Urinary bladder (tissue), 4 donors: ENCODE measurements around the gene TSEN54. TPM values are rescaled to one million over a fixed set of nuclear protein-coding genes. Genes with fewer than 3 reads are reported as not detected.
"Not testable (repeated sequence)": the region's sequence is repeated elsewhere in the genome, so short reads cannot be mapped to it uniquely, and the experiment has no call there.

Experiments used
- DNase-seq: peaks from one replicate; pipeline ENCODE4 v3.0.0-alpha.2; 2015; ENCODE audit errors: extremely low spot score
- H3K27ac ChIP-seq: one replicate; pipeline ENCODE4 v1.5.1; 2013; ENCODE audit warnings: low read depth, mild to moderate bottlenecking, moderate library complexity
- H3K36me3 ChIP-seq: one replicate; pipeline ENCODE4 v1.6.1; 2013; ENCODE audit warnings: mild to moderate bottlenecking, moderate library complexity; ENCODE audit not compliant: insufficient read depth
- H3K4me1 ChIP-seq: one replicate; pipeline ENCODE4 v1.6.1; 2013; ENCODE audit warnings: mild to moderate bottlenecking, moderate library complexity; ENCODE audit not compliant: insufficient read depth
- H3K4me3 ChIP-seq: one replicate; pipeline ENCODE4 v1.5.1; 2013; ENCODE audit warnings: low read depth, low read length
- WGBS: extraction: QIAGEN DNeasy Blood & Tissue Kit; methylation state at CpG from one replicate; pipeline ENCODE4 v1.1.7; 2013; 5-methylcytosine and 5-hydroxymethylcytosine counted together
- polyA plus RNA-seq: library from polyadenylated mRNA; stranded (reverse); fragments of 200-250 nt; gene quantifications from one replicate; pipeline ENCODE4 v1.2.3, GENCODE V29; 2013
- total RNA-seq: library from RNA; depleted of rRNA; stranded (reverse); fragments of >200 nt; gene quantifications from one replicate; pipeline ENCODE4 v1.2.3, GENCODE V29; 2014
- donor health status: healthy with polysubstance abuse.
- donor health status: healthy.

TSEN54 gene
- total and polyA plus RNA-seq, 2 donors, result 10.9 to 20.4 TPM

GRCh38 chr17:75514299-75514918, 1.9 kb upstream of the TSEN54 start:
- H3K36me3 ChIP-seq, result no peaks in the 10 kb centered on the region
- no peak for DNase-seq
- H3K4me3 ChIP-seq, result peak overlapping the region; percentile 85
- H3K4me1 ChIP-seq, result no peaks in the 10 kb centered on the region
- WGBS, result 13% methylated on average over 15 of the region's 15 CpGs
- peak overlapping the region; percentile 76 for H3K27ac ChIP-seq

- WGBS, result under 1% methylated on average over 50 of the region's 50 CpGs
- H3K4me1 ChIP-seq, result no peaks in the 10 kb centered on the region
- H3K4me3 ChIP-seq, result peak overlapping the region; percentile 85
- peak overlapping the region; percentile 76 for H3K27ac ChIP-seq
- no peaks in the 10 kb centered on the region for H3K36me3 ChIP-seq
- no peak for DNase-seq
Measured at GRCh38 chr17:75514919-75515495, 1.3 kb upstream of the TSEN54 start.

- under 1% methylated on average over 76 of the region's 78 CpGs for WGBS
Measured at GRCh38 chr17:75515496-75516254, 653 bp upstream of the TSEN54 start, which contains the start of gene CASKIN2. CASKIN2 (minus strand) TSS chr17:75515537; CDS start chr17:75513804, 1,733 bp downstream.

GRCh38 chr17:75516619-75517296, 430 bp downstream of the TSEN54 start:
- Histone ChIP-seq H3K4me1 (no peaks in the 10 kb centered on the region), H3K36me3 (no peaks in the 10 kb centered on the region), H3K27ac (no peak overlapping the region), H3K4me3 (peak overlapping the region; percentile 85)
- under 1% methylated on average over 65 of the region's 65 CpGs for WGBS
- no peak for DNase-seq

More at GRCh38 chr17:75515496-75516254, 653 bp upstream of the TSEN54 start, which contains the start of gene CASKIN2:
- H3K4me1 ChIP-seq, result no peaks in the 10 kb centered on the region
- H3K27ac ChIP-seq, result peak within 1 kb of the TSS; percentile 76
- no peaks in the 10 kb centered on the region for H3K36me3 ChIP-seq
- peak; percentile 74 for DNase-seq
- peak within 1 kb of the TSS; percentile 85 for H3K4me3 ChIP-seq

GRCh38 chr17:75517297-75517865, 1.1 kb downstream of the TSEN54 start:
- DNase-seq, result no peak
- Histone ChIP-seq H3K36me3 (no peaks in the 10 kb centered on the region), H3K4me1 (no peaks in the 10 kb centered on the region), H3K27ac (no peak overlapping the region), H3K4me3 (peak overlapping the region; percentile 85)
- WGBS, result 36% methylated on average over 10 of the region's 10 CpGs

GRCh38 chr17:75518201-75518600, 1.9 kb downstream of the TSEN54 start:
- no peak overlapping the region for H3K27ac ChIP-seq
- no peak overlapping the region for H3K4me3 ChIP-seq
- 81% methylated on average over 3 of the region's 3 CpGs for WGBS
- no peaks in the 10 kb centered on the region for H3K4me1 ChIP-seq
- H3K36me3 ChIP-seq, result no peaks in the 10 kb centered on the region
- no peak for DNase-seq

- DNase-seq, result no peak
Measured at GRCh38 chr17:75518983-75519537, 2.7 kb downstream of the TSEN54 start.

GRCh38 chr17:75520413-75520812, 4.1 kb downstream of the TSEN54 start:
- 93% methylated on average over 8 of the region's 8 CpGs for WGBS
- not testable (repeated sequence) for H3K4me3 ChIP-seq, H3K4me1 ChIP-seq, H3K27ac ChIP-seq, DNase-seq, H3K36me3 ChIP-seq

More at GRCh38 chr17:75518983-75519537, 2.7 kb downstream of the TSEN54 start:
- Histone ChIP-seq H3K4me3 (no peak overlapping the region), H3K4me1 (no peaks in the 10 kb centered on the region), H3K36me3 (no peaks in the 10 kb centered on the region), H3K27ac (no peak overlapping the region)
- 90% methylated on average over 9 of the region's 9 CpGs for WGBS

- Histone ChIP-seq H3K4me3 (no peak overlapping the region), H3K27ac (no peak overlapping the region), H3K36me3 (no peaks in the 10 kb centered on the region), H3K4me1 (no peaks in the 10 kb centered on the region)
- no peak for DNase-seq
- 88% methylated on average over 8 of the region's 8 CpGs for WGBS
Measured at GRCh38 chr17:75521290-75521689, 5.0 kb downstream of the TSEN54 start.

- H3K36me3 ChIP-seq, result no peaks in the 10 kb centered on the region
- H3K4me1 ChIP-seq, result no peaks in the 10 kb centered on the region
- no peak for DNase-seq
- 89% methylated on average over 33 of the region's 33 CpGs for WGBS
- H3K4me3 ChIP-seq, result no peak overlapping the region
- no peak overlapping the region for H3K27ac ChIP-seq
Measured at GRCh38 chr17:75521951-75522727, 5.8 kb downstream of the TSEN54 start.

GRCh38 chr17:75523647-75524046, 7.3 kb downstream of the TSEN54 start:
- DNase-seq, result no peak
- WGBS, result 92% methylated on average over 7 of the region's 7 CpGs

GRCh38 chr17:75524269-75524969, 8.1 kb downstream of the TSEN54 start:
- Histone ChIP-seq H3K27ac (peak overlapping the region; percentile 90), H3K4me1 (no peaks in the 10 kb centered on the region), H3K36me3 (no peaks in the 10 kb centered on the region), H3K4me3 (peak overlapping the region; percentile 66)
- DNase-seq, result no peak
- 27% methylated on average over 24 of the region's 24 CpGs for WGBS

More at GRCh38 chr17:75523647-75524046, 7.3 kb downstream of the TSEN54 start:
- Histone ChIP-seq H3K4me1 (no peaks in the 10 kb centered on the region), H3K36me3 (no peaks in the 10 kb centered on the region), H3K4me3 (no peak overlapping the region), H3K27ac (no peak overlapping the region)
